ENCODE measurements around the gene UGT1A9. TPM values are rescaled to one million over a fixed set of nuclear protein-coding genes. Genes with fewer than 3 reads are reported as not detected.

UGT1A9 gene
- total RNA-seq, 4 donors from 2014 or later, result not detected

DNA sequence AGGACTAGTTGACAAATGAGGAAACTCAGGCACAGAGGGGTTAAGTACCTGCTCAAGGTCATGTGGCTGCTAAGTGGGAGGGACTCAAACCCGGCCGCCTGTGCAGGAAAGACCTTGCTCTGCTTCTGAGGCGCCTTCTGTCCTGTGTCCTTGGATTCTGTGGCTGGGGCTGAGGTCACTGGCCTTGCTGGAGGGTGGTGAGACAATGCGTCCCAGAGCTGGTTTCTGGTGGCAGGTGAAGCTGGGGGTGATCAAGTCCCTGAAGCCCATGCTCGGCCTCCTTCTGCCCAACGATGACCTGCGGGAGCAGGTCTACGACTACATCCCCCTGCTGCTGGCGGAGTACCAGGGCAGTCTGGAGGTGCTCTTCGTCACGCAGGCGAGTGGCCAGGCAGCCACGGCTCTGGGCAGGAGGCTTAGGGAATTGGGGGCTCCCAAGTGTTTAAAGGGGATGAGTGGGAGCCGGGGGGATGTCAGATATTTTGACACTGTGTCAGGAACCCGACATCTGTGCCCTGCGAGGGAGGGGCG lies 122.5 kb downstream of the UGT1A9 start:
- DNase-seq (ENCODE audit: low spot score in 2 of 2), result peak; percentile 42 to 75
- WGBS, result 85% methylated on average over 4 of the region's 17 CpGs
- TF ChIP-seq EP300 (IDR thresholded peaks at IDR 0.05) (no peak), POLR2AphosphoS5 (IDR thresholded peaks at IDR 0.05) (no peak), POLR2A (IDR thresholded peaks at IDR 0.05) (no peak)
- TF ChIP-seq, protein P1, sequence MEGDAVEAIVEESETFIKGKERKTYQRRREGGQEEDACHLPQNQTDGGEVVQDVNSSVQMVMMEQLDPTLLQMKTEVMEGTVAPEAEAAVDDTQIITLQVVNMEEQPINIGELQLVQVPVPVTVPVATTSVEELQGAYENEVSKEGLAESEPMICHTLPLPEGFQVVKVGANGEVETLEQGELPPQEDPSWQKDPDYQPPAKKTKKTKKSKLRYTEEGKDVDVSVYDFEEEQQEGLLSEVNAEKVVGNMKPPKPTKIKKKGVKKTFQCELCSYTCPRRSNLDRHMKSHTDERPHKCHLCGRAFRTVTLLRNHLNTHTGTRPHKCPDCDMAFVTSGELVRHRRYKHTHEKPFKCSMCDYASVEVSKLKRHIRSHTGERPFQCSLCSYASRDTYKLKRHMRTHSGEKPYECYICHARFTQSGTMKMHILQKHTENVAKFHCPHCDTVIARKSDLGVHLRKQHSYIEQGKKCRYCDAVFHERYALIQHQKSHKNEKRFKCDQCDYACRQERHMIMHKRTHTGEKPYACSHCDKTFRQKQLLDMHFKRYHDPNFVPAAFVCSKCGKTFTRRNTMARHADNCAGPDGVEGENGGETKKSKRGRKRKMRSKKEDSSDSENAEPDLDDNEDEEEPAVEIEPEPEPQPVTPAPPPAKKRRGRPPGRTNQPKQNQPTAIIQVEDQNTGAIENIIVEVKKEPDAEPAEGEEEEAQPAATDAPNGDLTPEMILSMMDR (IDR thresholded peaks at IDR 0.05), result no peak

DNA sequence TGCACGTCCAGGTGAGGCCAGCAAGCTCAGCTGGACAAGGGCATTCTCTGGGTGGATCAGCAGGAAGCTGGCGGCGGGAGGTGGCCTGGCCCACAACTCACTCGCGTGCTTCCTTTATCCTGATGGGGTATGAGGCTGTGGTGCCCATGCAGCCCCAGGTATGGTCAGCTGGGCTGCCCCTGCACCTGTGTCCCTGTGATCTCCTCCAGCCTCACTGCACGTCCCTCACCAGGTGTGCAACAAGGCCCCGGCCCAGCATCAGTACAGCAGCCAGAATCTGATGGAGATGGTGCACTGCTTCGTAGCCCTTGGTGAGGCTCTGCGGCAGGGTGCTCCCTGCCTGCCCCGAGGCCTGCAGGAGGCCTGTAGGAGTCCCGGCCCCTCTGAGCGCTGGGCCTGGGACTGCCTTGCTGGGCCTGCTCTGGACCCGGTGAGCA lies 124.1 kb downstream of the UGT1A9 start:
- no peak for DNase-seq (ENCODE audit: low spot score in 2 of 2)
- 50% methylated on average over 7 of the region's 13 CpGs for WGBS

More for the DNA sequence above, 122.5 kb downstream of the UGT1A9 start:
- Histone ChIP-seq H3K27me3 (no peaks in the 10 kb centered on the region), H3K9me3 (no peaks in the 10 kb centered on the region), H3K4me3 (no peak overlapping the region), H3K4me1 (no peaks in the 10 kb centered on the region), H3K27ac (no peak overlapping the region), H3K36me3 (no peaks in the 10 kb centered on the region)

GRCh38 chr2:233796254-233796653 lies 124.6 kb downstream of the UGT1A9 start:
- Histone ChIP-seq H3K36me3 (no peaks in the 10 kb centered on the region), H3K9me3 (no peaks in the 10 kb centered on the region), H3K27me3 (no peaks in the 10 kb centered on the region), H3K4me3 (no peak overlapping the region), H3K27ac (no peak overlapping the region), H3K4me1 (no peaks in the 10 kb centered on the region)
- DNase-seq (ENCODE audit: low spot score in 2 of 2), result no peak
- TF ChIP-seq EP300 (IDR thresholded peaks at IDR 0.05), result no peak
- no peak for TF ChIP-seq POLR2AphosphoS5 (IDR thresholded peaks at IDR 0.05)
- no peak for TF ChIP-seq POLR2A (IDR thresholded peaks at IDR 0.05)
- TF ChIP-seq, protein P1 (IDR thresholded peaks at IDR 0.05), result no peak
- WGBS, result 50% methylated on average over 9 of the region's 9 CpGs

More for the DNA sequence above, 124.1 kb downstream of the UGT1A9 start:
- Histone ChIP-seq H3K4me3 (no peak overlapping the region), H3K36me3 (no peaks in the 10 kb centered on the region), H3K27me3 (no peaks in the 10 kb centered on the region), H3K27ac (no peak overlapping the region), H3K9me3 (no peaks in the 10 kb centered on the region), H3K4me1 (no peaks in the 10 kb centered on the region)
- TF ChIP-seq, protein P1 (IDR thresholded peaks at IDR 0.05), result no peak
- TF ChIP-seq EP300 (IDR thresholded peaks at IDR 0.05), result no peak
- TF ChIP-seq POLR2AphosphoS5 (IDR thresholded peaks at IDR 0.05), result no peak
- TF ChIP-seq POLR2A (IDR thresholded peaks at IDR 0.05), result no peak

DNA sequence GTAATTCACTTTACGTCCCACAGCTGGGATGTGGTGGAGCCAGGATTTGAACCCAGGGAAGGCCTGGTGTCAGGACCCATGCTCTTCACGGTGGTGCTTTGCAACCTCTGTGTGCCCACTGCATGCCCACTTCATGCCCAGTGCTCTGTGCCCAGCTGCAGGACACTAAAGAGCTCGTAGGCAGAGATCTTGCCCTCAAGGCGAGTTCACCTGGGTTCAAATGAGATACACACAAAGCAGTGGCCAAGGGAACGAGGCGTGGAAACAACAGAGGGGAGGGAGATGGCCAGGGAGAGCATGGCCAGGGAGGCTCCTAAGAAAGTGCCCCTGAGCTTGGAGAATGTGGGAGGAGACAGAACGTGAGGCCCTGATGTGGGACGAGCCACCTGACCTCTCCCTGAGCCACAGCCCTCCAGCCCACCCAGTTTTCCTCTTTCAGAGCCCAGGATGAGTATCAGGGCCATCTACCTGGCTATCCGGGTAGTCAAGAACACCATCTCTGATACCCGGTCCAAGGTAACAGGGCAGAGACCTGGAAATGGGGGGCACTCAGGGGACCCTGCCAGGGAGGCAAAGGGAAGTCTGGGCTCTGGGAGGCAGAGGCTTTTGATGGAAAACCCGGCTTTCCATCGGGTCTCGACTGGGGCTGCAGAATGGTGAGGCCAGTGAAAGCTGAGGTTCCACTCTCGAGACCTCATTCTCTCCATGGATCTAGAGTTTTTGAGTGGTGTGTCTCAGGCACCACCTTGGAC lies 126.8 kb downstream of the UGT1A9 start:
- TF ChIP-seq POLR2AphosphoS5 (IDR thresholded peaks at IDR 0.05), result no peak
- H3K27me3 ChIP-seq, result peaks cover 2% of the 10 kb centered on the region
- H3K27ac ChIP-seq, result no peak overlapping the region
- WGBS, result 89% methylated on average over 11 of the region's 14 CpGs
- DNase-seq (ENCODE audit: low spot score in 2 of 2), result no peak
- H3K9me3 ChIP-seq, result no peaks in the 10 kb centered on the region
- H3K4me1 ChIP-seq, result no peaks in the 10 kb centered on the region
- H3K4me3 ChIP-seq, result no peak overlapping the region
- no peaks in the 10 kb centered on the region for H3K36me3 ChIP-seq

GRCh38 chr2:233799087-233799665 lies 127.5 kb downstream of the UGT1A9 start:
- Histone ChIP-seq H3K27ac (no peak overlapping the region), H3K4me3 (no peak overlapping the region), H3K36me3 (no peaks in the 10 kb centered on the region), H3K27me3 (peaks cover 2% of the 10 kb centered on the region), H3K9me3 (no peaks in the 10 kb centered on the region), H3K4me1 (no peaks in the 10 kb centered on the region)
- TF ChIP-seq, protein P1 (IDR thresholded peaks at IDR 0.05), result no peak
- TF ChIP-seq POLR2A (IDR thresholded peaks at IDR 0.05) (no peak), POLR2AphosphoS5 (IDR thresholded peaks at IDR 0.05) (no peak), EP300 (IDR thresholded peaks at IDR 0.05) (no peak)
- DNase-seq (ENCODE audit: low spot score in 2 of 2), result peak in 1 of 2 donors; percentile 44
- WGBS, result 72% methylated on average over 5 of the region's 7 CpGs
